ENCODE data around the gene VAT1.

VAT1 gene

DNA sequence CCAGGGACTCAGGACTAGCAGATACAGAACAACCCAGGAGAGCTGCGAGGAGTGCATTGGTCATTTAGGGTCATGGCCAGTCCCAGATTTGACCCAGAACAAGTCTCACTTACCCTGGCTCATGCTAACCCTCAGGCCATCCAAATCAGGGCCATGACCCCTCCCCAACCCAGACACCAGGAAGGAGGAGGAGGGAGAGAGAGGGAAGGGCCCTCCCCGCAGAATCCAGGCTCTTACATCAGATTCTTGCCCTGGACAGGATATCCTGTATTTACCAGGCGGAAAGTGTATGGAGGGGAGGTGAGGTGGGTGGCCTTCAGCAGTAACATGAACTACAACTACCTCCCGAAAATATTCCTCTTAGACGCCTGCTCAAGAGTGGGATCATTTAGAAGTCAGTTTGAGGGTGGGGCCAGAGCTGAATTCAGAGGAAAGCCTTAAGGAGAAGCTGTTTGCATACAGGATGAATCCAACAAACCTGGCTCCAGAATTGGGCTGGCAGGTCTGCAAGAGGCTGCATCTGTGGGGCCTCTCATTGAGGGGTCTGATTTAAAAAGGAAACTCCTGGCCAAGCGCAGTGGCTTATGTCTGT is 2.1 kb downstream of the VAT1 start:
- H3K4me3 Mint-ChIP-seq = peak overlapping the region; percentile 87 to 93
- H3K9me3 Mint-ChIP-seq = no peaks in the 10 kb centered on the region
- DNase-seq (no peak), ATAC-seq (replicated peaks) (no peak)
- H3K4me1 Mint-ChIP-seq = peaks cover 18 to 50% of the 10 kb centered on the region in 2 donors
- H3K27ac Mint-ChIP-seq = no peak overlapping the region
- no peaks in the 10 kb centered on the region for H3K27me3 Mint-ChIP-seq
- H3K36me3 Mint-ChIP-seq = peaks cover 6 to 8% of the 10 kb centered on the region in 2 donors

DNA sequence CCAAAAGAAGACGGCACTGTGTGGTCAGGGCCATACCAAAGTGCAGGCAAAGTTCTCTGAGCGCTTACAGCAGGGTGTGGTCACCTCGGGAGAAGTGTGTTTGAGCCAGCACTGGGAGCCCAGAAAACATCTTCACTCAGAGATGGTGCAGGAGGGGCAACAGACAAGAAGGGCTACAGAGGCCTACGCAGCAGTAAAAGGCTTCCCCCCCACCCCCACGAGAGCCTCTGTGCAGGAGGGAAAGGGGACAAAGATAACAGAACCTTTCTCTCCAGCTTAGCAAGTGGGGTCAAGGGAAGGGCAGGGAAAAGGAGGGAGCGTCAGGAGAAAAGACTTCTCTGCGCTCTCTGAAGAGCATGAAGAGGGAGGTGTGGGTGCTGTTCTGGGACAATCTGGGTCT is 2.8 kb downstream of the VAT1 start:
- no peaks in the 10 kb centered on the region for H3K27me3 Mint-ChIP-seq
- ATAC-seq (replicated peaks) = no peak
- H3K27ac Mint-ChIP-seq = no peak overlapping the region
- H3K4me3 Mint-ChIP-seq = peak overlapping the region in 1 of 2 donors; percentile 26
- H3K36me3 Mint-ChIP-seq = peaks cover 9 to 15% of the 10 kb centered on the region in 2 donors
- no peak for DNase-seq
- peaks cover 15 to 46% of the 10 kb centered on the region in 2 donors for H3K4me1 Mint-ChIP-seq
- no peaks in the 10 kb centered on the region for H3K9me3 Mint-ChIP-seq

DNA sequence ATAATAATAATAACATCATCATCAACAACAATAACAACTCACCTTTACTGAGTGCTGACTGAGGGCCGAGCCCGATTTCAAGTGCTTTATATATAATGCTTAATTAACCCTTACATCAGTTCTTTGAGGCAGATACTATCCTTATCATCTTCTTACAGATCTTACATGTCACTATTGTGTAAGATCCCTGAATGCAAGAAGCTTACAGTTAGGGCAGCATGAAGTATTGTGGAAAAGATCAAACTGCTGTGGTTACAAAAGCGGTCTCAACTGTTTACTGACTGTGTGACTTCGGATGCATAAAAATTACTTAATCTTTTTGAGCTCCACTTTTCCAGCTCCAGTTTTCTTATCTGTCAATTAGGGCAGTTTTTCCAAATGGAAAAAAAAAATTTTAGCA is 3.3 kb downstream of the VAT1 start:
- H3K27ac Mint-ChIP-seq = no peak overlapping the region

DNA sequence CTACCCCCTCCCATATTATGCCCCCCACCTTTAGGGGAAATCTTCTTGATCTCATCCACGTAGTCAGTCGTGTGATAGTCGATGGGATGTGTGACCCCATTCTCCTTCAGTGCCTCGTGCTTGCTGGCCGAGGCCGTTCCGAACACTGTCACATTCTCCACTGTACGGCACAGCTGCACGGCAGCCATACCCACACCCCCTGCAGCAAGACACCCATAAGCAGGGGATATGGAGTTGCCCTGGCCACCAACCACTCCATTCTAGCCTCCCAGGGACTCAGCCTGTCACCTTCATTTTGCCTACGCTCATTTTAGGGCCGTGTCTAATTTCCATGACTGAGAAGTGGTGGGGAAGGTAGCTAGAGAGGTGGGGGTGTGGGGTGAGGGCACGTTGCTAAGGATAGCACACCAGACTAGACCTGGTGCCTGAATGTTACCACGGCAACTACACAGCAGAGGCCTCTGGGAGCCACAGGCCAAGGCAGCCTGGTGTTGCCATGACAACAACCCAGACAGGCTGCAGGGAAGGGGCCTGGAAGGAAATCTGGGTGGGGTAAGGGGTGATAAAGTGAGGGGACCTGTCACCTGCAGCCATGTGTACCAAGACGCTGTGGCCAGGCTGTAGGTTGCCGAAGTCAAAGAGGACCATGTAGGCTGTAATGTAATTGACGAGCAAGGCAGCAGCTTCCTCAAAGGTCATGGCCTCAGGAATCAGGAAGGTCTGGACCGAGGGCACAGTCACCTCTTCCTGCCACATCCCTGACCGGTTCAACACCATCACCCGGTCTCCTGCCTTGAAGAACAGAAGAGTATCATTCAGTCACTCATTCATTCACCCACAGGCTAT is 4.0 kb downstream of the VAT1 start:
- peaks cover 18 to 21% of the 10 kb centered on the region in 2 donors for H3K36me3 Mint-ChIP-seq
- ATAC-seq (replicated peaks) (no peak), DNase-seq (no peak)
- H3K27ac Mint-ChIP-seq = peak overlapping the region; percentile 32
- peaks cover 13 to 42% of the 10 kb centered on the region in 2 donors for H3K4me1 Mint-ChIP-seq
- H3K4me3 Mint-ChIP-seq = no peak overlapping the region
- no peaks in the 10 kb centered on the region for H3K9me3 Mint-ChIP-seq
- no peaks in the 10 kb centered on the region for H3K27me3 Mint-ChIP-seq

More for the DNA sequence above, 3.3 kb downstream of the VAT1 start:
- H3K4me3 Mint-ChIP-seq = no peak overlapping the region
- no peak for ATAC-seq (replicated peaks)
- H3K4me1 Mint-ChIP-seq = peaks cover 13 to 42% of the 10 kb centered on the region in 2 donors
- H3K36me3 Mint-ChIP-seq = peaks cover 12 to 16% of the 10 kb centered on the region in 2 donors
- no peak for DNase-seq
- no peaks in the 10 kb centered on the region for H3K9me3 Mint-ChIP-seq
- H3K27me3 Mint-ChIP-seq = no peaks in the 10 kb centered on the region

DNA sequence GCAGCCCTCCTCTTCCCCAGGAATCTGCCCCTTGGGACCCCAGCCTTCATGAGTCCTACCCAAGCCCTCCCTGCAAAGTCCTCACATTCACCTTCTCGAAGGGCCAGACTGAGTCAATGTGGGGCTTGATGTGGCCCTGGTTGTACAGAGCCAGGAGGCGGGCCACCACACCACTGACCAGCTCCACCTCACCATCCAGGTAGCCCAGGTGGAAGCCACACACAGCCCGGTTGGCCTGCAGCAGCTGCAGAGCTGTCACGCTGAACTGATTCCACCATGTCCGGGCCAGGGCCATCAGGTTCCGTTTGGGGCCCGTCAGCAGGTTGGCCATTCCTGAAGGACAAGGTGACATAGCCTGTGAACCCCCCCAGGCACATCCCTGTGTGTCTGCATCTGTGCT is 6.0 kb downstream of the VAT1 start:
- peaks cover 26 to 34% of the 10 kb centered on the region in 2 donors for H3K36me3 Mint-ChIP-seq
- ATAC-seq (replicated peaks) (no peak), DNase-seq (no peak)
- no peak overlapping the region for H3K4me3 Mint-ChIP-seq
- peaks cover 11 to 32% of the 10 kb centered on the region in 2 donors for H3K4me1 Mint-ChIP-seq
- H3K27me3 Mint-ChIP-seq = no peaks in the 10 kb centered on the region
- no peak overlapping the region for H3K27ac Mint-ChIP-seq
- no peaks in the 10 kb centered on the region for H3K9me3 Mint-ChIP-seq

DNA sequence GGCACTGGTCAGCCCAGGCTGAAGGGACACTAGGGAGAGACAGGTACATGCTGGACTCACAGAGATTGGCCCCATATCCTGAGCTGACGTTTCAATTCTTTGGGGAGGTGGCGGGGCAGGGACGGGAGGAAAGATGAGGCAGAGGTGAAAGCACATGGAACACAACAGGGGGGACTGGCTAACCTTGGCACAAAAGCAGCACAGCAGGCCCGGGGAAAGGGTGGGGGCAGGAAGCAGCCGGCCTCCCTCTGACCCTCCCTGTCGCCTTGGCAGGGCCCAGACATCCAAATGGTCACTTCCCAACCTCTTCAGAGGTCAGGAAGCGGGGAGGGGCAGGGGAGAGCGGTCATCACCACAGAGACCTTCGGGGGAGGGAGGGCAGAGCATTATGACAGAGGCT is 6.6 kb downstream of the VAT1 start:
- Mint-ChIP-seq H3K4me1 (peaks cover 10 to 31% of the 10 kb centered on the region in 2 donors), H3K36me3 (peaks cover 26 to 36% of the 10 kb centered on the region in 2 donors), H3K27me3 (no peaks in the 10 kb centered on the region), H3K4me3 (no peak overlapping the region), H3K27ac (no peak overlapping the region), H3K9me3 (no peaks in the 10 kb centered on the region)
- ATAC-seq (replicated peaks) (no peak), DNase-seq (no peak)

DNA sequence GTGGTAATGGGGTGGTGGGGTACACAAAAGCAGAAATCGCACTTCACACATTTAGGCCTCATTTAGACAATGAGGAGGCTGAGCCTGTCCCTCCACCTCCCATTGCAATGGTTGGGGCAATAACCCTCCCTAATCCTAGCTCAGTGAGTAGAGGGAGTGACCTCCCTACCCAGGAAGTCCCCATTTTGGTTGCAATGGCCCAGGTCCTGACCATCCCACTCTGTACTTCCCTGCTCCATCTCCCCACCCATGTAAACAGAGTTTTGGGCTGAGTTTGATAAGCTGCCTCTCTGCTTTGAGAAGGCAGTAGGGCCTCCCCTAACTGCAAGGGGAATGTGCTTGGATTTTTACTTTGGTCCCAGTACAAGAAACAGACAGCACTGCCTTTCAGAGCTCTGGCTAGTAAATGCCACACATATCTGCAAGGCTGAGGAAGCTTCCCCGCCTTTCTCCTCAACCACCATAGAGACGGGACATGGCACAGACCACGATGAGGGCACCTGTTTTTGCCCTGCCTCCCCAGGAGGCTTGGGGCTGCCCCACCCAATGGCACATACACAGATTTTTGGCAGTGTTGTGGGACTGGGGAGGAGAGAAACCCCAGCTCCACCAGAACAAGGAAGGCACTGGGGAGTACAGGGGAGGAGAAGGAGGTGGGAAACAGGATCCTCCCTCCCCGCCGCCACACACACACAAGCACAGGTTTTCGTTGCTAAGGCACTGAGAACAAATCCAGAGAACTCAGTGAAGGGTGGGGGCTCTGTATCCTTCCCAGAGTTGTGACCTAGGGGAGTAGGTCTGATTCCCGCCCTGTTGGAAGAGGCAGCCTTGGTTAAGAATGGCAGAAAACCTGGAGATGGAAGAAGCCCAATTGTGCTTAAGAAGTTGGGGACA is 7.3 kb downstream of the VAT1 start:
- H3K27ac Mint-ChIP-seq = peak overlapping the region; percentile 62
- peaks cover 26 to 37% of the 10 kb centered on the region in 2 donors for H3K36me3 Mint-ChIP-seq
- ATAC-seq (replicated peaks) (no peak), DNase-seq (no peak)
- peaks cover 15 to 37% of the 10 kb centered on the region in 2 donors for H3K4me1 Mint-ChIP-seq
- no peaks in the 10 kb centered on the region for H3K27me3 Mint-ChIP-seq
- H3K4me3 Mint-ChIP-seq = peak overlapping the region in 1 of 2 donors; percentile 16
- H3K9me3 Mint-ChIP-seq = no peaks in the 10 kb centered on the region

DNA sequence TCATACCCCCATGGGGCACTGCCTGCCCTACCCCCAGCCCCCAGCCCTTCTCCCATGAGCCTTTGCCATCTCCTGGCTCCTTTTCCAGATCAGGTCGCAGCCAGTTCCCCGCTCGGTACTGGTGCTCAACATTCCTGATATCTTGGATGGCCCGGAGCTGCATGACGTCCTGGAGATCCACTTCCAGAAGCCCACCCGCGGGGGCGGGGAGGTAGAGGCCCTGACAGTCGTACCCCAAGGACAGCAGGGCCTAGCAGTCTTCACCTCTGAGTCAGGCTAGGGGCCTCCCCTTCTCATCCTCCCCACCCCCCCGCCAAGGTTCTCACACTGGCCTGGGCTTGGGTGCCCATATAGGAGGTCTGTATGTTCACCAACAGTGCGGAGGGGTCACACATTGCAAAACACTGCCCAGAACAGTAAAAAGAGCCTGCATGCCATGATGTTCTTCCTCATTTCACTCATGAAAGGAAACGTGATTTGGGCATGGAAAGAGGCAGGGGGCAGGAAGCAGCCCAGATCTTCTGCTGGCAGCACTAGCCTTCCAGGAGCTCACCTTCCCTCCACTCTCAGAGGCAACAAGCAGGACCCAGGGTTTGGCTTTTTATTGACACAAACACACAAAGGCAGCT is 8.1 kb downstream of the VAT1 start:
- H3K27me3 Mint-ChIP-seq = no peaks in the 10 kb centered on the region
- H3K4me3 Mint-ChIP-seq = no peak overlapping the region
- H3K36me3 Mint-ChIP-seq = peaks cover 26 to 37% of the 10 kb centered on the region in 2 donors
- H3K9me3 Mint-ChIP-seq = no peaks in the 10 kb centered on the region
- peaks cover 11 to 32% of the 10 kb centered on the region in 2 donors for H3K4me1 Mint-ChIP-seq
- ATAC-seq (replicated peaks) = no peak
- DNase-seq = no peak
- H3K27ac Mint-ChIP-seq = peak overlapping the region; percentile 47

DNA sequence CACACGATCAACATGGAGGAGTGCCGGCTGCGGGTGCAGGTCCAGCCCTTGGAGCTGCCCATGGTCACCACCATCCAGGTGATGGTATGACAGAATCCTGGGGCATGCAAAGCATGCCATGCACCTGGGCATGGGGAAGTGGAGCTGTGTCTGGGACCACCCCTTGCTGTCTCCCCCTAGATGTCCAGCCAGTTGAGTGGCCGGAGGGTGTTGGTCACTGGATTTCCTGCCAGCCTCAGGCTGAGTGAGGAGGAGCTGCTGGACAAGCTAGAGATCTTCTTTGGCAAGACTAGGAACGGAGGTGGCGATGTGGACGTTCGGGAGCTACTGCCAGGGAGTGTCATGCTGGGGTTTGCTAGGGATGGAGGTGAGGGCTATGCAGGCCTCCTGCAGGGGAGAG is 8.9 kb downstream of the VAT1 start:
- no peaks in the 10 kb centered on the region for H3K9me3 Mint-ChIP-seq
- DNase-seq (no peak), ATAC-seq (replicated peaks) (no peak)
- H3K27ac Mint-ChIP-seq = peak overlapping the region; percentile 53
- H3K4me3 Mint-ChIP-seq = no peak overlapping the region
- peaks cover 26 to 37% of the 10 kb centered on the region in 2 donors for H3K36me3 Mint-ChIP-seq
- H3K27me3 Mint-ChIP-seq = no peaks in the 10 kb centered on the region
- H3K4me1 Mint-ChIP-seq = peaks cover 11 to 32% of the 10 kb centered on the region in 2 donors

DNA sequence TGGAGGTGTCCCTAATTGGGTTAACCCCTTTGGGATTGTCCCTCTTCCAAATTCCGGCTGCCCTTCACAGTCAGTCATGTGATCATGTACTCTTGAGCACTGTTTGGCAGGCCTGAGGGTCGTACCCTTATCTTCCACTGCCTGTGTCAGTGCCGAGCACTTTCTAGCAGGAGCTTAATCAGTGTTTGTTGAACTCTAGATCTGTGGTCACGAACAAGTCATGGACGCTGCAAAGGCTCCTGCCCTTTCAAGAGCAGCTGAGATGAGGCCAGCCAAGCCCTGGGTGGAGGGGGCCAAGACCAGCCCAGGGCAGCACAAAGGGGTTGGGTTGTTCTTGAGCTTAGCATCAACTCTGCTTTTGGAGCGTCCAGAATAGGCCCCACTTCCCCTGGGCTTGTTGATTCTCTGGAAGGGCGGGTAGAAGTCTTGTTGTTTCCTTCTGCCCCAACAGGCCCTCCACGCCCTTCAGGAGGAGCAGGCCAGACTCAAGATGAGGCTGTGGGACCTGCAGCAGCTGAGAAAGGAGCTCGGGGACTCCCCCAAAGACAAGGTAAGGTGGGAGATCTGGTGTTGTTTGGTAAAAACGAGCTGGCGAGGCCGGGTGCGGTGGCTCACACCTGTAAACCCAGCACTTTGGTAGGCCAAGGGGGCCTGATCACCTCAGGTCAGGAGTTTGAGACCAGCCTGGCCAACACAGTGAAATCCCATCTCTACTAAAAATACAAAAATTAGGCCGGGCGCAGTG is 10.3 kb downstream of the VAT1 start:
- Mint-ChIP-seq H3K4me1 (peaks cover 9 to 32% of the 10 kb centered on the region in 2 donors), H3K36me3 (peaks cover 26 to 37% of the 10 kb centered on the region in 2 donors), H3K9me3 (no peaks in the 10 kb centered on the region), H3K4me3 (no peak overlapping the region), H3K27me3 (no peaks in the 10 kb centered on the region), H3K27ac (peak overlapping the region; percentile 20)
- no peak for DNase-seq
- ATAC-seq (replicated peaks) = no peak

DNA sequence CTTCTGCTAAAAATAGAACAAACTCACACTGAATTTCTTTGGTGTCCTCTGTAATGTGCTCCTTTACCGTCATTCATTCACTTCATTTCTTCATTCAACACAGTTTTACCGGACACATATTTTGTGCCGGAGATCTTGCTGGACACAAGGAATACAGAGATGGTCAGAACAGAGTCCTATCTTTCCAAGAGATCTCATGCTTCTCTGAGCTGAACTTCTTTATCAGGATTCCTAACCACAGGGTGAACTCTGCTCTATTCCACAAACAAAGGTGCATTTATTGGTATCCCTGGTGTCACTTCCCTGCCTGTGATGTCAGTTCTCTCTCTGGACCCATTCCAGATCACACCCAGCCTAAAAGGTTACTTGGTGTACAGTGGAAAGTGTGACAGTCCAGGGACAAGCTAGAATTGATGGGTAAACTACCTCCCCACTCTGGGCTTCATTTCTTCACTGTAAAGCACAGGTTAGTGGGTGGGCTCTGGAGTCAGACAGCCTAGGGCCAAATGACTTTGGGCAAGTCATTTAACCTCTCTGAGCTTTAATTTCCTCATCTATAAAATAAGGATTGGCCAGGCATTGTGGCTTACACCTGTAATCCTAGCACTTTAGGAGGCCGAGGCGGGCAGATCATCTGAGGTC is 11.4 kb downstream of the VAT1 start:
- Mint-ChIP-seq H3K9me3 (no peaks in the 10 kb centered on the region), H3K4me3 (no peak overlapping the region), H3K27me3 (no peaks in the 10 kb centered on the region), H3K4me1 (peaks cover 12 to 37% of the 10 kb centered on the region in 2 donors), H3K36me3 (peaks cover 26 to 41% of the 10 kb centered on the region in 2 donors), H3K27ac (peak overlapping the region; percentile 5)
- no peak for ATAC-seq (replicated peaks)
- no peak for DNase-seq

DNA sequence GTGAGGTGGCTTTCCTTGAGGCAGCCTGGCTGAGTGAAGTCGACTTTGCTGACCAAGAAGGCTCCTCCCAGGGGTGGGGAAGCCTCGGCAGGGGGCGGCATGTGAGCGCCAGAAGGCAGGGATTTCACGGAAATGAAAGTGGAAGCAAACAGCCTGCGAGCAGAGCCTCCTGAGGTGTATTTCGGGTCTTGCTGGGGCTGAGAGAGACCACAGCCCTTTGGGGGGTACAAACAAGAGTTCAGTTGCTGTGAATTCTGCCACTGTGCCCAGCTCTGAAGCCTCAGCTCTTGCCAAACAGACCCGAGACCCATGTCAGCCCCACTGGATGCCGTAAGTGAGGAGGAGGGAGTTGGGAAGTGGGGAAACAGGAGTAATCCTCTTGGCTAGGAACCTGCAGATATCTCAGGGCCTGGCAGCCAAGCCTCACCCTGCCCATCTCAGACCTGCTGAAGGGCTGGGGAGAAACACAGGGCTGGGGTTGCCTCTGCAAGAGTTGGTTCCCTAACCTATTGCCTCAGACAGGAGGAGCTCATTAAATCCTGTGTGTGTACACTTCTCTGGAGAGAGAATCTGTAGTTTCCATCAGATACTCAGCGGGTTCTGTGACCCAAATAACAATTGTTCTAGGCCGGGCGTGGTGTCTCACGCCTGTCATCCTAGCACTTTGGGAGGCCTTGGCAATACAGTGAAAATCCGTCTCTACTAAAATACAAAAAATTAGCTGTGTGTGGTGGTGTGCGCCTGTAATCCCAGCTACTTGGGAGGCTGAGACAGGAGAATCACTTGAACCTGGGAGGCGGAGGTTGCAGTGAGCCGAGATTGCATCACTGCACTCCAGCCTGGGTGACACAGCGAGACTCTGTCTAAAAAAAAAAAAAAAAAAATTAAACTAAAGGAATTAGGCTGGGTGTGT is 15.3 kb downstream of the VAT1 start, which contains the start of gene IFI35:
IFI35 (plus strand) TSS at position 146 of the 913 bp plus-strand sequence; CDS start at position 310, 164 bp downstream.
- peak; percentile 94 to 97 for ATAC-seq (replicated peaks)
- peak within 1 kb of the TSS; percentile 100 for H3K4me3 Mint-ChIP-seq
- peaks cover 22 to 34% of the 10 kb centered on the region in 2 donors for H3K36me3 Mint-ChIP-seq
- H3K4me1 Mint-ChIP-seq = peaks cover 19 to 45% of the 10 kb centered on the region in 2 donors
- no peaks in the 10 kb centered on the region for H3K9me3 Mint-ChIP-seq
- peak; percentile 83 for DNase-seq
- H3K27ac Mint-ChIP-seq = peak within 1 kb of the TSS; percentile 100
- H3K27me3 Mint-ChIP-seq = no peaks in the 10 kb centered on the region
